Neural progenitor cell (in vitro differentiated cells): ENCODE data around the gene TBC1D2B.

Experiments used
- CTCF ChIP-seq: fragments of 200-600 bp; sonication (generic); IDR thresholded peaks from 2 replicates; pipeline ENCODE4 v1.5.1; 2017; ENCODE audit warnings: antibody characterized with exemption, mild to moderate bottlenecking
- EZH2 ChIP-seq: fragments of 200-600 bp; sonication (generic); IDR thresholded peaks from 2 replicates; pipeline ENCODE4 v1.6.1; 2017; ENCODE audit warnings: antibody characterized with exemption, mild to moderate bottlenecking, moderate library complexity
- EZH2phosphoT487 ChIP-seq: fragments of 200-600 bp; sonication (generic); IDR thresholded peaks from 2 replicates; pipeline ENCODE4 v1.6.1; 2017; ENCODE audit warnings: antibody characterized with exemption

- TF ChIP-seq EZH2 (no peak), CTCF (no peak), EZH2phosphoT487 (no peak)
Measured at GRCh38 chr15:77989296-77990143, 88.0 kb downstream of the TBC1D2B start.
